ENCODE results near the gene STARD9. TPM values are rescaled to one million over a fixed set of nuclear protein-coding genes. Genes with fewer than 3 reads are reported as not detected.
A peak's percentile ranks its signal among the peaks of the same experiment; 100 is the strongest.

Gene STARD9
- 10.3 TPM for polyA plus RNA-seq
- long read RNA-seq, donor 1, result 0 reads
- long read RNA-seq, donor 2, result 0 reads
- long read RNA-seq, donor 3, result 0 reads
- long read RNA-seq, donor 4, result 0 reads
- long read RNA-seq, donor 5, partial matches to known transcripts, result 5 of 5 reads
- long read RNA-seq, donor 5, other reads (novel, unspliced or antisense), result 0 of 5 reads
- long read RNA-seq, donor 6, result 0 reads
- long read RNA-seq, donor 7, result 0 reads
- long read RNA-seq, donor 8, partial matches to known transcripts, result 12 of 12 reads
- long read RNA-seq, donor 8, other reads (novel, unspliced or antisense), result 0 of 12 reads
- long read RNA-seq, donor 9, partial matches to known transcripts, result 0 of 1 reads
- long read RNA-seq, donor 9, other reads (novel, unspliced or antisense), result 0 of 1 reads
- long read RNA-seq, donor 10, result 0 reads
- long read RNA-seq, donor 11, result 0 reads

DNA sequence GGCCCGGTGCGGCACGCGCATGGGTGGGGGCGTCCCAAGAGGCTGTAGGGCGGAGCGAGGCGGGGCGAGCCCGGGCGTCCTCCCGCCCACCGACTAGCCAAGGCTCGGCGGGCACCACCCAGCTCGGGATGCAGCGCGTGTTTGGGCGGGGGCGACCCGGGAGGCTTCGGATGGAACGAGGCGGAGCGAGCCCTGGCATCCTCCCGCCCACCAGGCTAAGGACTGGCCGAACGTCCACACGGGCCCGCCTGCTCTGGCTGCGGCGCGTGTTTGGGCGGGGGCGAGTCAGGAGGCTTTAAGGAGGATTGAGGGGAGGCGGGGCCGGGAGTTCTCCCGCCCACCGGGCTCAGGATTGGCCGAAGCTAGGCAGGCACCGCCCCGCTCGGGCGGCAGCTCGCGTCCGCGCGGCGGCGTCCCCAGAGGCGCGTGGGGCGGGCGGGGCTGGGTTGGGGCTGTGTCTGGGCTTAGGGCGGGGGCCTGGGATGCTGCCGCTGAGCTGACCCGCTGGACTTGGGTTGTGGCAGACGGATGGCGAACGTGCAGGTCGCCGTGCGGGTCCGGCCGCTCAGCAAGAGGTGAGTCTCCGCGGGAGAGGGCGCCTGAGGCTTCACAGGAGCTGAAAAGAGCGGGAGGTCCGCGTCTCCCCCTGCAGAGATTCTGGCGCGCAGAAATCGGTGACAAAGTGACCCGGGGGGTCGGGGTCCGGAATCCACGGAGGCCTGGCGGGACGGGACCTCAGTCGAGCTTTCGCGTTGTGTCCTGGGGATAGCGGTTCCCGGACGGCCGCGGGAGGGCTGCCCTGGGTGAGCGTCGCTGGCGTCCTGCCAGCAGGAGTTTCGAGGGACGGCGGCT, at the start of gene STARD9:
Gene STARD9 (plus strand): TSS at position 419 of the 852 bp plus-strand sequence. CDS start 110 bp downstream, at position 529.
- WGBS (ENCODE audit: insufficient coverage, low lambda C conversion rate), result no CpG with 5 or more reads among the region's 95 CpGs
- peak; percentile 98 to 99 for DNase-seq
- Histone ChIP-seq H3K27ac (ENCODE audit: low read length) (peak within 1 kb of the TSS; percentile 65), H3K27me3 (ENCODE audit: control insufficient read depth, insufficient read depth, low read length) (peaks cover 25% of the 10 kb centered on the region), H3K9me3 (ENCODE audit: control insufficient read depth, low read depth, low read length) (no peaks in the 10 kb centered on the region), H3K4me3 (ENCODE audit: low read length) (peak within 1 kb of the TSS; percentile 79), H3K4me1 (ENCODE audit: control insufficient read depth, insufficient read depth, low read length) (peaks cover 13% of the 10 kb centered on the region), H3K36me3 (ENCODE audit: control insufficient read depth, insufficient read depth, low read length) (no peaks in the 10 kb centered on the region)

DNA sequence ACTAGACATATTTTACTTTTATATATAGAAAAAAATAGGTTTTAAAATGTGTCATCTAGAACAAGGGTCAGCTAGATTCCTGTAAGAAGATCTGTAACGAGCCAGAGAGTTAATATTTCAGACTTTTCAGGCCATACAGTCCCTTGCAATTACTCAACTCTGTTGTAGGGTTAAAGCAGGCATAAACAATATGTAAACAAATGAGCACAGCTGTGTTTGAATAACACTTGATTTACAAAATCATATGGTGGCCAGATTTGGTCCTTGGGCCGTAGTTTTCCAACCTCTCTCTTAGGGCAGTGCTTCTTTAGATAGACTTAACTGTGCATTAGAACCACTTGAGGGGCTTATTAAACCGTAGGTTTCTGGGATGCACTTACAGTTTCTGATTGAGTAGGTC, 46.4 kb upstream of the STARD9 start:
- H3K4me1 ChIP-seq (ENCODE audit: control insufficient read depth, insufficient read depth, low read length), result no peaks in the 10 kb centered on the region
- no peak overlapping the region for H3K4me3 ChIP-seq (ENCODE audit: low read length)
- no peak for DNase-seq
- no peak overlapping the region for H3K27ac ChIP-seq (ENCODE audit: low read length)
- no CpG with 5 or more reads among the region's 3 CpGs for WGBS (ENCODE audit: insufficient coverage, low lambda C conversion rate)
- H3K27me3 ChIP-seq (ENCODE audit: control insufficient read depth, insufficient read depth, low read length), result no peaks in the 10 kb centered on the region
- H3K9me3 ChIP-seq (ENCODE audit: control insufficient read depth, low read depth, low read length), result no peaks in the 10 kb centered on the region
- H3K36me3 ChIP-seq (ENCODE audit: control insufficient read depth, insufficient read depth, low read length), result peaks cover 31% of the 10 kb centered on the region

- no peak for DNase-seq
- WGBS (ENCODE audit: insufficient coverage, low lambda C conversion rate), result no CpG with 5 or more reads among the region's 1 CpG
- Histone ChIP-seq H3K9me3 (ENCODE audit: control insufficient read depth, low read depth, low read length) (no peaks in the 10 kb centered on the region), H3K27ac (ENCODE audit: low read length) (no peak overlapping the region), H3K4me3 (ENCODE audit: low read length) (no peak overlapping the region), H3K36me3 (ENCODE audit: control insufficient read depth, insufficient read depth, low read length) (peaks cover 20% of the 10 kb centered on the region), H3K4me1 (ENCODE audit: control insufficient read depth, insufficient read depth, low read length) (no peaks in the 10 kb centered on the region), H3K27me3 (ENCODE audit: control insufficient read depth, insufficient read depth, low read length) (no peaks in the 10 kb centered on the region)
Measured at GRCh38 chr15:42533246-42533645, 42.2 kb upstream of the STARD9 start.

DNA sequence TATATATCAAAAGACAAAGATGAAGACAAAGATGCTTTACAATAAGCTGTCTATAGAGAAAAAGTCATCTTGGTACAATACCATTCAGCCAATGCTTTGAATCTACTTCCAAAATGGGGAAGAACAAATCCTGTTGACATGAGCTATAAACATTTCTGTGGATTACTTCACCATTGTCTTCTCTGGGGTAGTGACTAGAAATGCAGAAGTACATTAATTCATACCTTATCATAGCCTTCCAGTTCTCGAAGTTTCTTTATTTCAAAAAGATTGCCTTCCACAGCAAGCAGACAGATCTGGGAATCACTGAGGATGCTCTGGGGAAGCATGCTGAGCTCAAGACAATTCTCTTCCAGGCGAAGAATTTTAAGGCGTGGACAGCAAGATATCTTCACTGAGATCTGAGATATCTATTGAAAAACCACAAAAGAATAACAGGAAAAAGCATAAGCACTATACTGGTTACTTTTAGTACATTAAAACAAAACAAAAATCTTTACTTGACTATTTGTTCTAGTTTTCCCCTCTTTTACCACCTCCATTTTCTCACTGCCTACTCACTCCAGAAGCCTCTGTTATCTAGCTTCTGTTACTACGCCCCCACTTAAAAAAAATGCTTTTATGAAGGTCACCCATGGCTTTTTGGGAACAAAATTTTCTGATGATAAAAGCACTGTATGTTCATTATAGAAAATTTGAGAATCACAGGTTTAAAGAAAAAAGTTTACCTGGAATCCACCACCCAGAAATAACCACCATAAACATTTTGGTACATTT, 30.4 kb upstream of the STARD9 start:
- Histone ChIP-seq H3K27me3 (ENCODE audit: control insufficient read depth, insufficient read depth, low read length) (no peaks in the 10 kb centered on the region), H3K4me3 (ENCODE audit: low read length) (no peak overlapping the region), H3K27ac (ENCODE audit: low read length) (no peak overlapping the region), H3K4me1 (ENCODE audit: control insufficient read depth, insufficient read depth, low read length) (peaks cover 7% of the 10 kb centered on the region), H3K9me3 (ENCODE audit: control insufficient read depth, low read depth, low read length) (no peaks in the 10 kb centered on the region), H3K36me3 (ENCODE audit: control insufficient read depth, insufficient read depth, low read length) (peaks cover 23% of the 10 kb centered on the region)
- no peak for DNase-seq
- WGBS (ENCODE audit: insufficient coverage, low lambda C conversion rate), result 100% methylated on average over 3 of the region's 4 CpGs

DNA sequence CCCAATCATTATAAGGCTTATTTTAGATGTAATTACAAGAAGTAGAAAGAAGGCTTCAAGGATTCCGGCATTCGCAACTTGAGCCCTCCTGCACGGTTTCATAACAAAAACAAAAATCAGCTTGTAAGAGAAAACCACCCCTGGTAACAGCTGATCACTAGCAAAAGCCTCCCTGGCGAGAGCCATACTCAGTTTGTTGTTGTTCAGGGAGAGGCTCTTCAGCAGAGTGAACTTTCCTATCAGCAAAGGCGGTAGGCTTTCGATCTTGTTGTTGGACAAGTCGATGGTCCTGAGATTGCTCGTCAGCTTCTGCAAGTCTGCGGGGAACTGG, 27.5 kb upstream of the STARD9 start:
- no peaks in the 10 kb centered on the region for H3K27me3 ChIP-seq (ENCODE audit: control insufficient read depth, insufficient read depth, low read length)
- peaks cover 7% of the 10 kb centered on the region for H3K4me1 ChIP-seq (ENCODE audit: control insufficient read depth, insufficient read depth, low read length)
- no peak for DNase-seq
- peaks cover 19% of the 10 kb centered on the region for H3K36me3 ChIP-seq (ENCODE audit: control insufficient read depth, insufficient read depth, low read length)
- H3K4me3 ChIP-seq (ENCODE audit: low read length), result peak overlapping the region; percentile 97
- no peaks in the 10 kb centered on the region for H3K9me3 ChIP-seq (ENCODE audit: control insufficient read depth, low read depth, low read length)
- peak overlapping the region; percentile 85 for H3K27ac ChIP-seq (ENCODE audit: low read length)
- 0% methylated on average over 1 of the region's 9 CpGs for WGBS (ENCODE audit: insufficient coverage, low lambda C conversion rate)

DNA sequence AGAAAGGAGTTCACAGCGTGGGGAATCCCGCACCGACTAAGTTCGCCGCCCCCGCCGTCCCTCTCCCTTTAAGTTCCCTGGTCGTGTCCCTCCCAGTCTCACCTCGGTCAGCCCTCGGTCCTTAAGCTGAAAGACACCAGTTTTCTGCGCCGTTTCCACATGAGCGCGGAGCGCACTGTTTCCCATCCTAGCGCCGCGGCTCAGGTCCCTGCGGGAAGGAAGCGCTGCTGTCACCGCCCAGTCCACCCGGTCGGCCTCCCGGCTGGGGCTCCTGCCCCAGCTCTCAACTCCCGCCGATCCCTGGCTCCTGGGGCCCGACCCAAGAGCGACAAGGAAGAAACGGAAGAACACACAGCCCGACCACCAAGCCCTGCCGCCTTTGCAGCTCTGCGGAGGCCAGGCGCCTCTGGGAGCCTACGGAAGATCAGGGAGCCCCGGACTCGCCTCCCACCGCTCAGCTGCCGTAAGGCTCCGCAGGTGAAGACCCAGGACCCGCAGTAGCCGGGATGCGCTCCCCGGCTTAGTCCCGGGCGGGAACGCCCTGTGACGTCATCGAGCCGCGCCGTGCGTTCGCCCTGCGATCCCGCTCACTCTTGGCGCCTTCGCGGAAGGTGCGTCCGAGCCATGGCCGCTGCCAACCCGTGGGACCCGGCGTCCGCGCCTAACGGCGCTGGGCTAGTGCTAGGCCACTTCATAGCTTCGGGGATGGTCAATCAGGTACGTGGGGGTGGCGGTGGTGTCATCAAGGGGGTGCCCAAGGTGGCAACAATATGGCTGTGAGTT, 27.0 kb upstream of the STARD9 start, which contains the start of the genes HAUS2 and LRRC57:
Gene HAUS2 (plus strand): TSS at position 590 of the 783 bp plus-strand sequence. CDS start 35 bp downstream, at position 625.
Gene LRRC57 (minus strand): TSS at position 545 of the 783 bp plus-strand sequence. CDS start 359 bp downstream, at position 186.
- H3K4me3 ChIP-seq (ENCODE audit: low read length), result peak within 1 kb of the TSS; percentile 97
- WGBS (ENCODE audit: insufficient coverage, low lambda C conversion rate), result no CpG with 5 or more reads among the region's 71 CpGs
- no peaks in the 10 kb centered on the region for H3K27me3 ChIP-seq (ENCODE audit: control insufficient read depth, insufficient read depth, low read length)
- peak within 1 kb of the TSS; percentile 85 for H3K27ac ChIP-seq (ENCODE audit: low read length)
- H3K9me3 ChIP-seq (ENCODE audit: control insufficient read depth, low read depth, low read length), result no peaks in the 10 kb centered on the region
- DNase-seq, result peak; percentile 89 to 95
- peaks cover 7% of the 10 kb centered on the region for H3K4me1 ChIP-seq (ENCODE audit: control insufficient read depth, insufficient read depth, low read length)
- peaks cover 17% of the 10 kb centered on the region for H3K36me3 ChIP-seq (ENCODE audit: control insufficient read depth, insufficient read depth, low read length)

- Histone ChIP-seq H3K27me3 (ENCODE audit: control insufficient read depth, insufficient read depth, low read length) (no peaks in the 10 kb centered on the region), H3K27ac (ENCODE audit: low read length) (peak overlapping the region; percentile 85), H3K9me3 (ENCODE audit: control insufficient read depth, low read depth, low read length) (no peaks in the 10 kb centered on the region), H3K4me1 (ENCODE audit: control insufficient read depth, insufficient read depth, low read length) (peaks cover 7% of the 10 kb centered on the region), H3K36me3 (ENCODE audit: control insufficient read depth, insufficient read depth, low read length) (peaks cover 11% of the 10 kb centered on the region), H3K4me3 (ENCODE audit: low read length) (peak overlapping the region; percentile 97)
- WGBS (ENCODE audit: insufficient coverage, low lambda C conversion rate), result 0% methylated on average over 3 of the region's 15 CpGs
- DNase-seq, result no peak
Measured at GRCh38 chr15:42549032-42549491, 26.3 kb upstream of the STARD9 start.

- Histone ChIP-seq H3K27me3 (ENCODE audit: control insufficient read depth, insufficient read depth, low read length) (no peaks in the 10 kb centered on the region), H3K9me3 (ENCODE audit: control insufficient read depth, low read depth, low read length) (no peaks in the 10 kb centered on the region), H3K4me1 (ENCODE audit: control insufficient read depth, insufficient read depth, low read length) (peaks cover 7% of the 10 kb centered on the region), H3K36me3 (ENCODE audit: control insufficient read depth, insufficient read depth, low read length) (peaks cover 4% of the 10 kb centered on the region), H3K27ac (ENCODE audit: low read length) (no peak overlapping the region), H3K4me3 (ENCODE audit: low read length) (peak overlapping the region; percentile 97)
- no peak for DNase-seq
- 88% methylated on average over 6 of the region's 12 CpGs for WGBS (ENCODE audit: insufficient coverage, low lambda C conversion rate)
Measured at GRCh38 chr15:42549741-42550392, 25.5 kb upstream of the STARD9 start.

GRCh38 chr15:42553554-42553953, 21.9 kb upstream of the STARD9 start:
- no peak for DNase-seq
- no CpG with 5 or more reads among the region's 1 CpG for WGBS (ENCODE audit: insufficient coverage, low lambda C conversion rate)
- H3K27ac ChIP-seq (ENCODE audit: low read length), result no peak overlapping the region
- H3K4me3 ChIP-seq (ENCODE audit: low read length), result no peak overlapping the region
- H3K9me3 ChIP-seq (ENCODE audit: control insufficient read depth, low read depth, low read length), result no peaks in the 10 kb centered on the region
- H3K27me3 ChIP-seq (ENCODE audit: control insufficient read depth, insufficient read depth, low read length), result no peaks in the 10 kb centered on the region
- H3K36me3 ChIP-seq (ENCODE audit: control insufficient read depth, insufficient read depth, low read length), result peaks cover under 1% of the 10 kb centered on the region
- no peaks in the 10 kb centered on the region for H3K4me1 ChIP-seq (ENCODE audit: control insufficient read depth, insufficient read depth, low read length)
